ENCODE measurements around the gene CBLN3. TPM values are rescaled to one million over a fixed set of nuclear protein-coding genes. Genes with fewer than 3 reads are reported as not detected.

The CBLN3 gene
- total RNA-seq, 2 experiments from 2014 or later, result 2.0 to 6.7 TPM

DNA sequence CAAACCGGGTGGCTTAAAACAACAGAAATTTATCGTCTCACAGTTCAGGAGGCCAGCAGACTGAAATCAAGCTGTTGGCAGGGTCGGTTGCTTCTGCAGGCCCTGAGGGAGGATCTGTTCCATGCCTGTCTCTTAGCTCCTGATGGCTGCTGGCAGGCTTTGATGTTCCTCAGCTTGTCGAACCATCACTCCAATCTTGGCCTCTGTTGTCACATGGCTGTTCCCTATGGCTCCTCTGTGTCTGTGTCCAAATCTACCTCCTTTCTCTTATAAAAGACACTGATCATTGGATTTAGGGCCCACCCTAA lies 47.5 kb downstream of the CBLN3 start:
- Histone ChIP-seq H3K9me3 (ENCODE audit: low read length) (no peaks in the 10 kb centered on the region), H3K79me2 (ENCODE audit: insufficient read depth, low read depth, low read length) (no peaks in the 10 kb centered on the region), H3K4me1 (ENCODE audit: insufficient read depth, low read length, poor library complexity, severe bottlenecking) (no peaks in the 10 kb centered on the region), H2AFZ (ENCODE audit: low read length) (no peak overlapping the region), H3K4me3 (ENCODE audit: low read depth, low read length, poor library complexity, severe bottlenecking) (no peak overlapping the region), H4K20me1 (ENCODE audit: insufficient read depth, low read length) (no peaks in the 10 kb centered on the region), H3K27ac (ENCODE audit: low read depth, low read length, poor library complexity, severe bottlenecking) (no peak overlapping the region), H3K36me3 (ENCODE audit: insufficient read depth, low read length) (no peaks in the 10 kb centered on the region), H3K4me2 (ENCODE audit: low read length) (no peak overlapping the region), H3K9me2 (ENCODE audit: insufficient read depth, low read length) (no peaks in the 10 kb centered on the region)
- intact Hi-C loops (cut with micrococcal nuclease; ENCODE audit: unreplicated experiment), result no loop called here
- TF ChIP-seq CTCF (conservative IDR thresholded peaks at IDR 0.05; ENCODE audit: low read length) (no peak), EZH2phosphoT487 (IDR thresholded peaks at IDR 0.05; ENCODE audit: borderline replicate concordance, low read depth, low read length) (no peak)
- POLR2A ChIA-PET, result interaction anchor here (1.4 kb wide), 1 partner anchor 48 kb away, joined by 3 read pairs; the partner anchor contains the start of gene KHNYN
- BruUV-seq (replicated peaks), result no TSS peak
- CTCF ChIA-PET (ENCODE audit: unreplicated experiment), result no interaction called here
- DNase-seq (ENCODE audit: low spot score), result no peak

- no peak overlapping the region for H3K4me3 ChIP-seq (ENCODE audit: low read depth, low read length, poor library complexity, severe bottlenecking)
- no peaks in the 10 kb centered on the region for H3K36me3 ChIP-seq (ENCODE audit: insufficient read depth, low read length)
- H3K27ac ChIP-seq (ENCODE audit: low read depth, low read length, poor library complexity, severe bottlenecking), result no peak overlapping the region
- no peak for DNase-seq (ENCODE audit: low spot score)
- intact Hi-C loops (cut with micrococcal nuclease; ENCODE audit: unreplicated experiment), result no loop called here
- no peaks in the 10 kb centered on the region for H3K79me2 ChIP-seq (ENCODE audit: insufficient read depth, low read depth, low read length)
- no peak overlapping the region for H2AFZ ChIP-seq (ENCODE audit: low read length)
- H3K4me1 ChIP-seq (ENCODE audit: insufficient read depth, low read length, poor library complexity, severe bottlenecking), result no peaks in the 10 kb centered on the region
- no peaks in the 10 kb centered on the region for H3K9me3 ChIP-seq (ENCODE audit: low read length)
- H3K9me2 ChIP-seq (ENCODE audit: insufficient read depth, low read length), result no peaks in the 10 kb centered on the region
- no TSS peak for BruUV-seq (replicated peaks)
- POLR2A ChIA-PET, result interaction anchor here (1.4 kb wide), 1 partner anchor 49 kb away, joined by 3 read pairs; the partner anchor contains the start of gene KHNYN
- no peak for TF ChIP-seq EZH2phosphoT487 (IDR thresholded peaks at IDR 0.05; ENCODE audit: borderline replicate concordance, low read depth, low read length)
- no peak for TF ChIP-seq CTCF (conservative IDR thresholded peaks at IDR 0.05; ENCODE audit: low read length)
- H3K4me2 ChIP-seq (ENCODE audit: low read length), result no peak overlapping the region
- CTCF ChIA-PET (ENCODE audit: unreplicated experiment), result no interaction called here
- H4K20me1 ChIP-seq (ENCODE audit: insufficient read depth, low read length), result no peaks in the 10 kb centered on the region
Measured at GRCh38 chr14:24381363-24382063, 48.0 kb downstream of the CBLN3 start.

DNA sequence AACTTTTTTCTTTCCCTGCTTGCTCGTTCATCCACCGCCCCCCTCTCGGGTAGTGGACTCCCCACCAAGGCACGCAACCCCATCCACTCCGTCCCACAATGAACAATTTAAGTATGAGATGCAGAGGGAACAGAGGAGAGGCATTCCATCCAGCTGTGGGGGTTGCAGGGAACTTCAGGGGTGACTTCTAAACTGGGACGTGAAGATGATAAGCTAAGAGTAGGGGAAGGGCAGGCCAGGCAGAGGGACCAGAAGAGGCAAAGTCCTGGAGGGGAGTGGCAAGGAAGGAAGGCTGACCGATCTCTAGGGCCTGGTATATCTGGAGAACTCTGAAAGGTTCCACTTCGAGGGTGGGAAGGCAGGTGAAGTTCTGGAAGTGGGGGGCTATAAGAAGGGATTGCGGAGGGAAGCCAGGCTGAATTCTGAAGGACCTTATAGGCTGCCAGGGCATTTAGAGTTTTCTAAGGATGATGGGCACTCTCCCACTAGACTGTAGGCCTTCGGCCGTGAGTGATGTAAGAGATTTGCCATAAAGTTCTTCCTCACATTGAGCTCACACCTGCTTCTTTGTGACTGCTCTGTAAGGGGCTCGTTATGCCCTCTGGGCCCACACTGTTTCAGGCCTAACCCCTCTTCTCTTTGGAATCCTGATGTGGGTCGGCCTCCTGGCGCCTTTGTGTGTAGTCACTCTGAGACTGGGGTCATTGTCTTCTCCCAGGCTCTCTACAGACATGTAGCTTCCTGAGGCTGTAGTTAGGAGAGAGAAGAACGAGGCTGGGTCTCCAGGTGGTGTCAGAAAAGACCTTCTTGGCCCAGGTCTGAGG lies 49.3 kb downstream of the CBLN3 start:
- Histone ChIP-seq H3K27ac (ENCODE audit: low read depth, low read length, poor library complexity, severe bottlenecking) (no peak overlapping the region), H3K4me2 (ENCODE audit: low read length) (no peak overlapping the region), H2AFZ (ENCODE audit: low read length) (no peak overlapping the region), H3K9me2 (ENCODE audit: insufficient read depth, low read length) (no peaks in the 10 kb centered on the region), H3K4me3 (ENCODE audit: low read depth, low read length, poor library complexity, severe bottlenecking) (no peak overlapping the region), H4K20me1 (ENCODE audit: insufficient read depth, low read length) (no peaks in the 10 kb centered on the region), H3K36me3 (ENCODE audit: insufficient read depth, low read length) (no peaks in the 10 kb centered on the region), H3K9me3 (ENCODE audit: low read length) (no peaks in the 10 kb centered on the region), H3K4me1 (ENCODE audit: insufficient read depth, low read length, poor library complexity, severe bottlenecking) (no peaks in the 10 kb centered on the region), H3K79me2 (ENCODE audit: insufficient read depth, low read depth, low read length) (no peaks in the 10 kb centered on the region)
- DNase-seq (ENCODE audit: low spot score), result no peak
- BruUV-seq (replicated peaks), result no TSS peak
- no peak for TF ChIP-seq CTCF (conservative IDR thresholded peaks at IDR 0.05; ENCODE audit: low read length)
- no peak for TF ChIP-seq EZH2phosphoT487 (IDR thresholded peaks at IDR 0.05; ENCODE audit: borderline replicate concordance, low read depth, low read length)
- ChIA-PET CTCF (ENCODE audit: unreplicated experiment) (no interaction called here), POLR2A (interaction anchor here (1.2 kb wide), 1 partner anchor 10 kb away, joined by 3 read pairs; no protein-coding TSS in a partner anchor)
- intact Hi-C loops (cut with micrococcal nuclease; ENCODE audit: unreplicated experiment), result no loop called here

All from OCI-LY7 (cell line).